IMR-90 (cell line): Measurements from ENCODE around the gene ERP27. TPM values are rescaled to one million over a fixed set of nuclear protein-coding genes. Genes with fewer than 3 reads are reported as not detected.
A peak's percentile ranks its signal among the peaks of the same experiment; 100 is the strongest.

ENCODE experiments used
- ATAC-seq: fragments of 200-7000 bp; cut with Tn5 transposase; 2 replicates; pipeline ENCODE4 v1.9.1; 2020; ENCODE audit warnings: low read depth, mild to moderate bottlenecking, moderate library complexity
- BruUV-seq: library from RNA; stranded (reverse); fragments of 400-500 nt; replicated peaks from 2 replicates; lab custom pipeline; 2021; lab: Mats Ljungman, UMichigan
- CTCF ChIA-PET: fragments of 300-600 bp; formaldehyde crosslinking; extraction: SDS; loops from one replicate; lab custom pipeline; 2021; ENCODE audit warnings: antibody characterized with exemption; lab: Yijun Ruan, JAX
- POLR2A ChIA-PET: fragments of 300-600 bp; sonication (Branson Sonifier 250); formaldehyde crosslinking; loops from one replicate; lab custom pipeline; 2022; ENCODE audit warnings: antibody characterized with exemption; ENCODE audit not compliant: unreplicated experiment; lab: Charles Lee
- DNase-seq: peaks from one replicate; pipeline ENCODE4 v3.0.0; 2013
- H2AFZ ChIP-seq: replicated peaks from 2 replicates; pipeline ENCODE3; 2013; ENCODE audit warnings: low read length, mild to moderate bottlenecking; ENCODE audit not compliant: poor library complexity
- H2AK5ac ChIP-seq: 2 replicates; pipeline ENCODE4 v1.6.1; 2013; ENCODE audit warnings: low read depth, low read length, inconsistent platforms
- H2AK9ac ChIP-seq: replicated peaks from 2 replicates; pipeline ENCODE3; 2013; ENCODE audit warnings: mild to moderate bottlenecking, low read depth, low read length, moderate library complexity; ENCODE audit not compliant: poor library complexity
- H2BK120ac ChIP-seq: 2 replicates; pipeline ENCODE4 v1.6.1; 2013; ENCODE audit warnings: low read depth, low read length, inconsistent platforms
- H2BK15ac ChIP-seq: 3 replicates; pipeline ENCODE4 v1.6.1; 2013; ENCODE audit warnings: low read depth, low read length, inconsistent platforms
- H2BK20ac ChIP-seq: 2 replicates; pipeline ENCODE4 v1.6.1; 2013; ENCODE audit warnings: low read depth, mild to moderate bottlenecking, inconsistent platforms, low read length, moderate library complexity
- H2BK5ac ChIP-seq: 2 replicates; pipeline ENCODE4 v1.6.1; 2013; ENCODE audit warnings: mild to moderate bottlenecking, low read depth, low read length, inconsistent platforms; ENCODE audit not compliant: poor library complexity, severe bottlenecking
- H3K14ac ChIP-seq: replicated peaks from 2 replicates; pipeline ENCODE4 v1.6.1; 2013; ENCODE audit warnings: low read depth, low read length, inconsistent platforms
- H3K18ac ChIP-seq: 2 replicates; pipeline ENCODE4 v1.6.1; 2013; ENCODE audit warnings: low read depth, low read length, control low read depth
- H3K23ac ChIP-seq: 2 replicates; pipeline ENCODE4 v1.6.1; 2013; ENCODE audit warnings: low read depth, low read length, inconsistent platforms
- H3K27ac ChIP-seq: 2 replicates; pipeline ENCODE4 v1.5.1; 2013; ENCODE audit warnings: mild to moderate bottlenecking, control low read depth, low read length; ENCODE audit not compliant: insufficient read depth
- H3K27me3 ChIP-seq: 2 replicates; pipeline ENCODE4 v1.6.1; 2013; ENCODE audit warnings: low read length; ENCODE audit not compliant: control insufficient read depth, insufficient read depth
- H3K36me3 ChIP-seq: 2 replicates; pipeline ENCODE4 v1.6.1; 2013; ENCODE audit warnings: low read length, mixed read lengths; ENCODE audit not compliant: control insufficient read depth, insufficient read depth
- H3K4ac ChIP-seq: 2 replicates; pipeline ENCODE4 v1.6.1; 2013; ENCODE audit warnings: low read depth, low read length, inconsistent platforms
- H3K4me1 ChIP-seq: 2 replicates; pipeline ENCODE4 v1.6.1; 2013; ENCODE audit warnings: low read length, mixed read lengths; ENCODE audit not compliant: control insufficient read depth, insufficient read depth
- H3K4me2 ChIP-seq: 2 replicates; pipeline ENCODE4 v1.6.1; 2013; ENCODE audit warnings: low read depth, mild to moderate bottlenecking, control low read depth, low read length, moderate library complexity
- H3K4me3 ChIP-seq: 2 replicates; pipeline ENCODE4 v1.5.1; 2013; ENCODE audit warnings: low read depth, mild to moderate bottlenecking, control low read depth, low read length, moderate library complexity; ENCODE audit not compliant: insufficient read depth
- H3K56ac ChIP-seq: 2 replicates; pipeline ENCODE4 v1.6.1; 2013; ENCODE audit warnings: low read length, inconsistent platforms; ENCODE audit not compliant: insufficient read depth; ENCODE audit errors: extremely low read depth
- H3K79me1 ChIP-seq, 2 experiments: 2 replicates each; pipeline ENCODE4 v1.6.1; 2013; ENCODE audit warnings: low read length in 2 of 2, inconsistent platforms in 1 of 2, low read depth in 1 of 2
- H3K9ac ChIP-seq: 2 replicates; pipeline ENCODE4 v1.6.1; 2013; ENCODE audit warnings: low read depth, low read length, control low read depth
- H3K9me1 ChIP-seq: 2 replicates; pipeline ENCODE4 v1.6.1; 2013; ENCODE audit warnings: low read length, inconsistent platforms; ENCODE audit not compliant: insufficient read depth
- H3K9me3 ChIP-seq: 2 replicates; pipeline ENCODE4 v1.6.1; 2013; ENCODE audit warnings: low read length; ENCODE audit not compliant: control insufficient read depth, insufficient read depth
- H4K20me1 ChIP-seq: 2 replicates; pipeline ENCODE4 v1.6.1; 2013; ENCODE audit warnings: low read length, inconsistent platforms; ENCODE audit not compliant: insufficient read depth
- H4K5ac ChIP-seq: 2 replicates; pipeline ENCODE4 v1.6.1; 2013; ENCODE audit warnings: mild to moderate bottlenecking, low read depth, low read length, control low read depth
- H4K8ac ChIP-seq, 2 experiments: 2 replicates each; pipeline ENCODE4 v1.6.1; 2013; ENCODE audit warnings: low read depth in 2 of 2, low read length in 2 of 2, control low read depth in 1 of 2, inconsistent platforms in 1 of 2
- H4K91ac ChIP-seq: 2 replicates; pipeline ENCODE4 v1.6.1; 2013; ENCODE audit warnings: low read depth, low read length, inconsistent platforms; ENCODE audit not compliant: insufficient read depth
- CEBPB ChIP-seq: IDR thresholded peaks from 2 replicates; pipeline ENCODE4 v1.6.1; 2012; ENCODE audit warnings: low read depth, low read length, improper control_type of control experiment
- NFE2L2 ChIP-seq: fragments of 150-350 bp; IDR thresholded peaks from 2 replicates; pipeline ENCODE4 v1.6.1; 2016; ENCODE audit warnings: low read depth, mild to moderate bottlenecking, low read length
- WGBS, 2 experiments: methylation state at CpG; one replicate each; pipeline versions ENCODE4 v1.1.5 to v1.1.7; 2013; ENCODE audit warnings: missing lambda C conversion rate in 2 of 2; ENCODE audit not compliant: insufficient read length in 1 of 2; ENCODE audit errors: extremely low coverage in 2 of 2; 5-methylcytosine and 5-hydroxymethylcytosine counted together
- dilution Hi-C: fragments of 300-500 bp; cut with HindIII; formaldehyde crosslinking; loops from one replicate; pipeline ENCODE4 v1.14.3; 2018; ENCODE audit warnings: low sequenced_read_pairs; ENCODE audit not compliant: unreplicated experiment
- in situ Hi-C: fragments of 300-500 bp; cut with MboI; formaldehyde crosslinking; loops from 3 replicates; pipeline ENCODE4 v1.14.3; 2019; ENCODE audit warnings: low sequenced_read_pairs, inconsistent platforms, mixed read lengths
- intact Hi-C: fragments of 100-400 bp; cut with micrococcal nuclease; formaldehyde crosslinking; loops from 2 replicates; pipeline ENCODE4 v1.10.0; 2022
- polyA plus RNA-seq, 3 experiments: library from polyadenylated mRNA; depleted of rRNA; stranded (reverse); fragments of >200 nt; gene quantifications; 2 replicates each; pipeline ENCODE4 v1.2.3, GENCODE V29; 2012; ENCODE audit warnings: low replicate concordance in 1 of 3
- total RNA-seq: library from RNA; depleted of rRNA; stranded (reverse); fragments of >200 nt; gene quantifications from 2 replicates; pipeline ENCODE4 v1.2.3, GENCODE V29; 2012

ERP27 gene
- total and polyA plus RNA-seq, 2 of the 4 experiments (the other 2 are of a cell fraction): not detected

DNA sequence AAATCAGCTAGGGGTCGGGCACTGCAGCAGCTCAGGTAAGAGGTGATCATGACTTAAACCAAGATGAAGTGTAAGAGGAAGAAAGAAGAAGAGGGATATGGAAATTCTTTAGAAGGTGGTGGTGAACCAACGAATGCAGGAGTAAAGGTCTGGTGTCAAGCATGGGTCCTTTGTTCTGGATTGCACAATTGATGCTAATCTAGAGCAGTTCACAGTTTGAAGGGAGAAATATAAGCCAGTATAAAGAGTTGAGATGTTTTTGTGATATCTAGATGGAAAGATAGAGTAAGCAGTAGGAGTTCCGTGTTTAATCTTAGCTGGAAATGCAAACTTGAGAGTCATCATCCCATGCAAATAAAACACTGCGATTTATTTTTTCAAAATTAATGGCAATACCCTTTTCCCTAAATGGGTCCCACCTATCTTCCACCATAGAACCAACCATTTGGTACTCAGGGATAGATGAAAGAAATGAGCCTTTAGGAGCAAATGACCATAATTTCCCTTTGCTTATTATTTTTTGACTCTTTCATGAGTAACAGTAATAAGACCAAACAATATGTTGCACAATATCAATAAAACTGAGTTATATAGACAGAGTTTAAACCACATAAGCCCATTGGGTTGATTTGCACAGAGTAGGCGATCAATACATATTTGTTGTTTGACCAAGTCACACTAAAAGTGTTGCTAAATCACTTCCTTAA, 37.7 kb downstream of the ERP27 start:
- ChIA-PET CTCF (no interaction called here), POLR2A (no interaction called here)
- intact Hi-C loops (no loop called here), dilution Hi-C loops (no loop called here), in situ Hi-C loops (no loop called here)
- no peak overlapping the region for H3K18ac ChIP-seq
- H3K4me3 ChIP-seq: no peak overlapping the region
- no peak overlapping the region for H4K91ac ChIP-seq
- H3K36me3 ChIP-seq: no peaks in the 10 kb centered on the region
- no peak overlapping the region for H2BK15ac ChIP-seq
- H3K79me1 ChIP-seq: no peaks in the 10 kb centered on the region
- no peak overlapping the region for H3K27ac ChIP-seq
- BruUV-seq: no TSS peak
- ATAC-seq (no peak), DNase-seq (no peak)
- no peak overlapping the region for H3K23ac ChIP-seq
- no peaks in the 10 kb centered on the region for H3K9me1 ChIP-seq
- no peak overlapping the region for H2AFZ ChIP-seq
- H3K9ac ChIP-seq: no peak overlapping the region
- no peak overlapping the region for H2BK120ac ChIP-seq
- H3K4ac ChIP-seq: no peak overlapping the region
- WGBS, 2 experiments: 70% methylated on average over 2 of the region's 5 CpGs; no CpG with 5 or more reads in 1 of the 2 experiments
- H3K4me2 ChIP-seq: no peak overlapping the region
- H2AK9ac ChIP-seq: no peak overlapping the region
- H2BK5ac ChIP-seq: no peak overlapping the region
- no peaks in the 10 kb centered on the region for H3K9me3 ChIP-seq
- no peaks in the 10 kb centered on the region for H3K27me3 ChIP-seq
- TF ChIP-seq CEBPB: peak; percentile 61
- TF ChIP-seq NFE2L2: no peak
- H4K5ac ChIP-seq: no peak overlapping the region
- H3K56ac ChIP-seq: no peak overlapping the region
- H2AK5ac ChIP-seq: no peak overlapping the region
- H4K20me1 ChIP-seq: no peaks in the 10 kb centered on the region
- no peak overlapping the region for H4K8ac ChIP-seq
- H2BK20ac ChIP-seq: no peak overlapping the region
- no peak overlapping the region for H3K14ac ChIP-seq
- peaks cover 3% of the 10 kb centered on the region for H3K4me1 ChIP-seq
